Fibroblast of pulmonary artery (primary cell): Measurements from ENCODE around the gene OTUB2.

Source experiments
- DNase-seq: peaks from one replicate; pipeline ENCODE4 v3.0.0-alpha.2; 2010; ENCODE audit warnings: low read depth
- H3K4me3 ChIP-seq: replicated peaks from 2 replicates; pipeline ENCODE4 v1.5.1; 2011; ENCODE audit warnings: low read depth, mild to moderate bottlenecking, control low read depth, low read length, moderate library complexity
- TF ChIP-seq, protein P1 (sequence below): IDR thresholded peaks from 2 replicates; pipeline ENCODE4 v1.5.1; 2011; ENCODE audit warnings: mild to moderate bottlenecking, control low read depth, low read length, inconsistent platforms; ENCODE audit errors: missing control alignments

Gene OTUB2

GRCh38 chr14:94030571-94030970 lies 4.4 kb downstream of the OTUB2 start:
- TF ChIP-seq, protein P1, sequence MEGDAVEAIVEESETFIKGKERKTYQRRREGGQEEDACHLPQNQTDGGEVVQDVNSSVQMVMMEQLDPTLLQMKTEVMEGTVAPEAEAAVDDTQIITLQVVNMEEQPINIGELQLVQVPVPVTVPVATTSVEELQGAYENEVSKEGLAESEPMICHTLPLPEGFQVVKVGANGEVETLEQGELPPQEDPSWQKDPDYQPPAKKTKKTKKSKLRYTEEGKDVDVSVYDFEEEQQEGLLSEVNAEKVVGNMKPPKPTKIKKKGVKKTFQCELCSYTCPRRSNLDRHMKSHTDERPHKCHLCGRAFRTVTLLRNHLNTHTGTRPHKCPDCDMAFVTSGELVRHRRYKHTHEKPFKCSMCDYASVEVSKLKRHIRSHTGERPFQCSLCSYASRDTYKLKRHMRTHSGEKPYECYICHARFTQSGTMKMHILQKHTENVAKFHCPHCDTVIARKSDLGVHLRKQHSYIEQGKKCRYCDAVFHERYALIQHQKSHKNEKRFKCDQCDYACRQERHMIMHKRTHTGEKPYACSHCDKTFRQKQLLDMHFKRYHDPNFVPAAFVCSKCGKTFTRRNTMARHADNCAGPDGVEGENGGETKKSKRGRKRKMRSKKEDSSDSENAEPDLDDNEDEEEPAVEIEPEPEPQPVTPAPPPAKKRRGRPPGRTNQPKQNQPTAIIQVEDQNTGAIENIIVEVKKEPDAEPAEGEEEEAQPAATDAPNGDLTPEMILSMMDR, result no peak
- DNase-seq, result no peak
- no peak overlapping the region for H3K4me3 ChIP-seq

- TF ChIP-seq, protein P1, result no peak
- DNase-seq, result no peak
These were observed 5.2 kb downstream of the OTUB2 start for GRCh38 chr14:94031161-94031882.

GRCh38 chr14:94031883-94032279 lies 5.7 kb downstream of the OTUB2 start:
- TF ChIP-seq, protein P1, result no peak
- H3K4me3 ChIP-seq, result no peak overlapping the region
- no peak for DNase-seq

More at GRCh38 chr14:94031161-94031882, 5.2 kb downstream of the OTUB2 start:
- H3K4me3 ChIP-seq, result no peak overlapping the region

DNA sequence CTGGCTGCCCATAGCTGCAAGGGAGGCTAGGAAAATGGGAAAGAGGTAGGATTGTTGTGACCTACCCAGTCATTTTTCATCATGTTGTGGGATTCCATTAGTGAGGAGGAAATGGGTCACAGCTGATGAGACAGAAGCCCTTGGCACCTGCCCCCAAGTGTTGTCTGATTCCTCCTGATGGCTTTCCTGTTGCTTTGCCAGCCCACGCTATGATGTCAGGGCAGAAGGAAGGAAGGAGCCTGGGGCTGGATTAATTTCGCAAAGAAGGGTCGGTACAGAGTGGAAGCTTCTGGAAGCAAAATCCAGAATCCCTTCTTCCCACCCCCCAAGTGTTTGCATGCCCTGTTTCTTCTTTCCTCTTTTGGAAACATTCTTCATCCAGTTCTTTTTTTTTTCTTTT lies 8.7 kb downstream of the OTUB2 start:
- no peak for DNase-seq
- TF ChIP-seq, protein P1, result no peak

DNA sequence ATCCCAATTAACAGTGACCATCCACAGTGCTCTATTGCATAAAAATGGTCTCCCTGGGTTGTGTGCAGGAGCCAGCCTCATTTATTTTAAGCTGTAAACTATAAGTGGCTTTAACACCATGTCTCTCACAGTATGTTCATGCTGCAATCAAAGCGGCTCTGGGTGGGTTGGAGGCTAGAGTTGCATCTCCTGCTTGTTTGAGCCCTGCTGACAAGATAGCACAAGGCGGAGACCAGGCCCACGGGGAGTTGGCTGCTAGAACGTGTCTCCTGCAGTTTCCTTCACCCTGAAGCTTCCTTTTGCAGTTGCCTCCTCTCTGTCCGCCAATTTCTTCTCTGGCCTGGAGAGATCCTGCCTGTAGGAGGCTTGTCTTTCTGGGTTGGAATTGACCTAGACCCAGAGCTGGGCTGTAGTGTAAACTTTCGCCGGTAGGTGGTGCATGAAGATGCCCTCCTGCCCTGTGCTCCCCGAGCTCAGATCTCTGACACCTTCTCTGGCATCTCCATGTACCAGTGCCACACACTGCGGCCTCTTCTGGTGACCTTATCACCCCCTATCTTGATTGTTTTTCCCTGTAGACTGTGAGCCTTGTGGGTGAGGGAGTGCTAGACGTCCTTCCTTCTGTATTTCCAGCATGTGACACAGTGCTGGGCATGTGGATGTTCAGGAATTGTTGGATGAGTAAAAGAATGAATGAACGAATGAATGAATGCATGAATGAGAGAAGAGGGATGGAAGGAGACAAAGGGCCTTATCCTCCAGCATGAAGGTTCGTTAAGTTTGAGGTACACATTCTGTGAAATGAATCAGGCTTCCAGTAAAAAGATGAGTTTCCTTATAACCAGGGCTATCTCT lies 10.4 kb downstream of the OTUB2 start:
- H3K4me3 ChIP-seq, result no peak overlapping the region
- peak; percentile 74 for DNase-seq
- TF ChIP-seq, protein P1, result peak; percentile 95

More for the DNA sequence above, 8.7 kb downstream of the OTUB2 start:
- H3K4me3 ChIP-seq, result no peak overlapping the region

GRCh38 chr14:94037954-94038353 lies 11.8 kb downstream of the OTUB2 start:
- TF ChIP-seq, protein P1, result no peak
- no peak for DNase-seq
- H3K4me3 ChIP-seq, result no peak overlapping the region
